Body of pancreas (tissue), 4 donors: ENCODE data around the gene PIERCE2. TPM values are rescaled to one million over a fixed set of nuclear protein-coding genes. Genes with fewer than 3 reads are reported as not detected.
"Not testable (repeated sequence)": the region's sequence is repeated elsewhere in the genome, so short reads cannot be mapped to it uniquely, and the experiment has no call there.

ENCODE experiments used
- ATAC-seq: fragments of 150-250 bp; one replicate; pipeline ENCODE4 v1.9.1; 2016
- DNase-seq, 4 donors: peaks; one replicate each; pipeline ENCODE4 v3.0.0-alpha.2; 2019
- H3K27ac ChIP-seq, 4 donors: fragments of 200-600 bp; sonication (generic); 1 replicate in 3 of 4; 2 replicates in 1 of 4; pipeline versions ENCODE4 v1.5.1 to v1.6.1; 2016 to 2019; ENCODE audit warnings: mild to moderate bottlenecking in 1 of 4, mixed read lengths in 1 of 4, moderate library complexity in 1 of 4
- H3K27me3 ChIP-seq, 2 donors: fragments of 200-600 bp; sonication (generic); one replicate each; pipeline ENCODE4 v1.6.0; 2016; ENCODE audit warnings: mild to moderate bottlenecking in 1 of 2
- H3K36me3 ChIP-seq, 2 donors: fragments of 200-600 bp; sonication (generic); replicated peaks in 1 of 2; 2 replicates each; pipeline ENCODE4 v1.5.1; 2016; ENCODE audit warnings: low read depth in 2 of 2; ENCODE audit not compliant: insufficient read depth in 1 of 2
- H3K4me1 ChIP-seq: fragments of 200-600 bp; sonication (generic); one replicate; pipeline ENCODE4 v1.6.0; 2016
- H3K4me3 ChIP-seq, 2 donors: fragments of 200-600 bp; sonication (generic); 1 replicate in 1 of 2; 2 replicates in 1 of 2; pipeline ENCODE4 v1.5.1; 2016 to 2019
- H3K9me3 ChIP-seq, 3 donors: fragments of 200-600 bp; sonication (generic); 1 replicate in 2 of 3; 2 replicates in 1 of 3; pipeline ENCODE4 v1.5.1; 2016
- POLR2A ChIP-seq, 3 donors: fragments of 450-650 bp; IDR thresholded peaks; one replicate each; pipeline ENCODE4 v1.6.1; 2016; ENCODE audit warnings: antibody characterized with exemption in 3 of 3, mild to moderate bottlenecking in 2 of 3
- WGBS, 2 donors: methylation state at CpG; one replicate each; pipeline ENCODE4 v1.1.5; 2017; 5-methylcytosine and 5-hydroxymethylcytosine counted together
- intact Hi-C: fragments of 100-400 bp; cut with DNase I; formaldehyde crosslinking; loops from one replicate; pipeline ENCODE4 v1.15.1; 2023
- total RNA-seq, 2 donors: library from RNA; depleted of rRNA; stranded (reverse); fragments of >200 nt; gene quantifications; one replicate each; pipeline ENCODE4 v1.1.0, GENCODE V29; 2016
- TF ChIP-seq, protein P1 (sequence below), 7 experiments: fragments of 450-650 bp in 4 of 7; fragments of 200-600 bp in 3 of 7; sonication (generic) in 3 of 7; IDR thresholded peaks; one replicate each; pipeline ENCODE4 v1.5.1; 2016 to 2019; ENCODE audit warnings: antibody characterized with exemption in 7 of 7

PIERCE2 gene
- total RNA-seq, 2 donors from 2014 or later: 2.0 to 2.1 TPM

DNA sequence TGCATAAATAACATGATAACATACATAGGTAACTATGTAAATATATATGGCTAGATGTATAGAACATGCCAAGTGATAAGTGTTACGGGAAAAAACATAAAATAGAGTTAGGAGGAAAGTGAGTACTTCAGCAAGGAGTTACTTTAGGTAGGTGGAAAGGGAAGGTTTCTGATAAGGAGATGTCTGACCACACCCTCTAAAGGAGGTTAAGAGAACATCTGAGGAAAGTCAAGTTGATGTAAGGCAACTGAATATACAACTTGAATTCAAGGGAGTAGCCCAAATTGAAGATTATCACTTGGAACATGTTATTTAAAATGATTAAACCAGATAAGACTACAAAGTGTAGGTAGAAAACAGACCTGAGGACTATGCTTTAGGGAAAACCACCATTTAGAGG, 13.8 kb downstream of the PIERCE2 start:
- ATAC-seq (no peak), DNase-seq (no peak)
- no peaks in the 10 kb centered on the region for H3K9me3 ChIP-seq
- no peaks in the 10 kb centered on the region for H3K27me3 ChIP-seq
- intact Hi-C loops: no loop called here
- 0% methylated on average over 1 of the region's 1 CpG for WGBS, 2 donors
- no peaks in the 10 kb centered on the region for H3K4me1 ChIP-seq
- no peak overlapping the region for H3K27ac ChIP-seq
- no peaks in the 10 kb centered on the region for H3K36me3 ChIP-seq
- H3K4me3 ChIP-seq: no peak overlapping the region
- TF ChIP-seq POLR2A (IDR thresholded peaks at IDR 0.05): no peak
- TF ChIP-seq, protein P1, sequence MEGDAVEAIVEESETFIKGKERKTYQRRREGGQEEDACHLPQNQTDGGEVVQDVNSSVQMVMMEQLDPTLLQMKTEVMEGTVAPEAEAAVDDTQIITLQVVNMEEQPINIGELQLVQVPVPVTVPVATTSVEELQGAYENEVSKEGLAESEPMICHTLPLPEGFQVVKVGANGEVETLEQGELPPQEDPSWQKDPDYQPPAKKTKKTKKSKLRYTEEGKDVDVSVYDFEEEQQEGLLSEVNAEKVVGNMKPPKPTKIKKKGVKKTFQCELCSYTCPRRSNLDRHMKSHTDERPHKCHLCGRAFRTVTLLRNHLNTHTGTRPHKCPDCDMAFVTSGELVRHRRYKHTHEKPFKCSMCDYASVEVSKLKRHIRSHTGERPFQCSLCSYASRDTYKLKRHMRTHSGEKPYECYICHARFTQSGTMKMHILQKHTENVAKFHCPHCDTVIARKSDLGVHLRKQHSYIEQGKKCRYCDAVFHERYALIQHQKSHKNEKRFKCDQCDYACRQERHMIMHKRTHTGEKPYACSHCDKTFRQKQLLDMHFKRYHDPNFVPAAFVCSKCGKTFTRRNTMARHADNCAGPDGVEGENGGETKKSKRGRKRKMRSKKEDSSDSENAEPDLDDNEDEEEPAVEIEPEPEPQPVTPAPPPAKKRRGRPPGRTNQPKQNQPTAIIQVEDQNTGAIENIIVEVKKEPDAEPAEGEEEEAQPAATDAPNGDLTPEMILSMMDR (IDR thresholded peaks at IDR 0.05): no peak

DNA sequence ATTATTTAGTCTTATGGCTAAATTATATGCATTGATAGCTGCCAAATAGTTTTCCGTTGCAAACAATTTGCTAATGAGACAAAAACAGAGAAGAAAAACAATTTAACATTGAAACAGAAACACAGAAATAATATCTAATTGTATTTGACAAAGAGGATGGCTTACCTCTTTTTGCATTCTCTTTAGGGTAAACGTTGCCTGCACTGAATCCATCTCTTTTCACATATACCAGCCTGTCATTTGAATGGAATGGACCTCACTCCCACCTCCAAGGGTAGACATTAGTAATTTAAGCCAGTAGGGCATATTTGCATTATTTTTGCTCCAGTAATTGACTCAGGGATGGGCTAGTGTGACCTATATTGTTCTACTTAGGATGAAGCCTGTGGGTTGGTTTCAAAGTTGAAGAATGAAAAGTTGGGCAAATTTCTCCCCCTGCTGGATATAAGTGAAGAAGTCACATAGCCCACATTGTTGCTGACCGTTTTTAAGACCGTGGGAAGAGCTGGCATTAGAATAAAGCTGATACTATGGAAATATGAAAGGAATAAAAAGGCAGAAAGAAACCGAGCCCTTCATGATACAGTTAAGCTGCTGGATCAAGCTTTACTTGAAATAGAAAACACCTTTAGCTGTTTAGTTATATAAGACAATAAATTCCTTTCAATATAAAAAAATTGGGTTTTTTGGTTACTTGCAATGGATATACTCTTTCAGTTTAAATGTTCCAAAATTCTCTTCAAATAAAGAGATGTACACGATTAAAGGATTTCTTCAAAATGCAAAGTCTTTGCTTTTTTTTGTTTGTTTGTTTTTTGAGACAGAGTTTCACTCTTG, 26.9 kb downstream of the PIERCE2 start:
- Histone ChIP-seq H3K27me3 (no peaks in the 10 kb centered on the region), H3K9me3 (no peaks in the 10 kb centered on the region), H3K4me1 (no peaks in the 10 kb centered on the region), H3K27ac (no peak overlapping the region), H3K36me3 (no peaks in the 10 kb centered on the region), H3K4me3 (no peak overlapping the region)
- ATAC-seq: no peak
- intact Hi-C loops: no loop called here
- 36 to 38% methylated on average over 6 of the region's 6 CpGs for WGBS, 2 donors
- TF ChIP-seq, protein P1 (IDR thresholded peaks at IDR 0.05): peak in 6 of 7 experiments; percentile 26 to 54 (median 42)
- TF ChIP-seq POLR2A (IDR thresholded peaks at IDR 0.05): no peak
- peak in 1 of 4 donors; percentile 9 for DNase-seq

DNA sequence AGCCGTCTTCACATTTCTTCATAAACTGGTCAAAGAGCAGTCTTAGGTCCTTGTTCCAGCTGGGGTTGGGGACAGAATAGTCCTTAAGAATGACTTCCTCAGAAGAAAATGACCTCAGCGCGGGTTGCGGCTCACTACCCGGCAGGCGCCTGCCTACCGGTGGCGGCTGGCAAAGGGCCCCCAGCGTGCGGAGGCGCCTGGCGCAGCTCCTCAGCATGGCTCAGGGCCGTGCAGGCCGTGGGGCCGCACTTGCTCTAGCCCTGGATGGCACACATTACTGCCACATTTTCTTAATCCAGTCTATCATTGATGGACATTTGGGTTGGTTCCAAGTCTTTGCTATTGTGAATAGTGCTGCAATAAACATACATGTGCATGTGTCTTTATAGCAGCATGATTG, 34.8 kb downstream of the PIERCE2 start:
- H3K4me1 ChIP-seq, H3K27ac ChIP-seq, H3K36me3 ChIP-seq, ATAC-seq, H3K9me3 ChIP-seq, DNase-seq, intact Hi-C loops, H3K27me3 ChIP-seq, H3K4me3 ChIP-seq: not testable (repeated sequence)
- 94 to 96% methylated on average over 7 to 15 of the region's 15 CpGs for WGBS, 2 donors

DNA sequence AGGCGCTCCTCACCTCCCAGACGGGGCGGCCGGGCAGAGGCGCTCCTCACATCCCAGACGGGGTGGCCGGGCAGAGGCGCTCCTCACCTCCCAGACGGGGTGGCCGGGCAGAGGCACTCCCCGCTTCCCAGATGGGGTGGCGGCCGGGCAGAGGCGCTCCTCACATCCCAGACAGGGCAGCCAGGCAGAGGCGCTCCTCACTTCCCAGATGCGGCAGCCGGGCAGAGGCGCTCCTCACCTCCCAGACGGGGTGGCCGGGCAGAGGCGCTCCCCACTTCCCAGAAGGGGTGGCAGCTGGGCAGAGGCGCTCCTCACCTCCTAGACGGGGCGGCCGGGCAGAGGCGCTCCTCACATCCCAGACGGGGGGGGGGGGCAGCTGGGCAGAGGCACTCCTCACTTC, 37.6 kb downstream of the PIERCE2 start:
- intact Hi-C loops, H3K36me3 ChIP-seq, H3K9me3 ChIP-seq, H3K4me1 ChIP-seq, H3K27me3 ChIP-seq, H3K4me3 ChIP-seq, H3K27ac ChIP-seq, ATAC-seq, DNase-seq: not testable (repeated sequence)
- WGBS, 2 donors: 87 to 93% methylated on average over 3 to 19 of the region's 27 CpGs

DNA sequence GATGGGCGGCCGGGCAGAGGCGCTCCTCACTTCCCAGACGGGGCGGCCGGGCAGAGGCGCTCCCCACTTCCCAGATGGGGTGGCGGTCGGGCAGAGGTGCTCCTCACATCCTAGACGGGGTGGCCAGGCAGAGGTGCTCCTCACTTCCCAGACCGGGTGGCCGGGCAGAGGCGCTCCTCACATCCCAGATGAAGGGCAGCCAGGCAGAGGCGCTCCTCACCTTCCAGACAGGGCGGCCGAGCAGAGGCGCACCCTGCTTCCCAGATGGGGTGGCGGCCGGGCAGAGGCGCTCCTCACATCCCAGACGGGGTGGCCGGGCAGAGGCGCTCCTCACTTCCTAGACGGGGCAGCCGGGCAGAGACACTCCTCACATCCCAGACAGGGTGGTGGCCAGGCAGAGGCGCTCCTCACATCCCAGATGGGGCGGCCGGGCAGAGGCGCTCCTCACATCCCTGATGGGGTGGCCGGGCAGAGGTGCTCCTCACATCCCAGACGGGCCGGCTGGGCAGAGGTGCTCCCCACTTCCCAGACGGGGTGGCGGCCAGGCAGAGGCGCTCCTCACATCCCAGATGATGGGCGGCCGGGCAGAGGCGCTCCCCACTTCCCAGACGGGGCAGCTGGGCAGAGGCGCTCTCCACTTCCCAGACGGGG, 38.2 kb downstream of the PIERCE2 start:
- H3K27me3 ChIP-seq, H3K36me3 ChIP-seq, intact Hi-C loops, H3K4me3 ChIP-seq, H3K27ac ChIP-seq, ATAC-seq, H3K4me1 ChIP-seq, H3K9me3 ChIP-seq, DNase-seq: not testable (repeated sequence)
- WGBS, 2 donors: 96 to 100% methylated on average over 5 to 24 of the region's 41 CpGs

DNA sequence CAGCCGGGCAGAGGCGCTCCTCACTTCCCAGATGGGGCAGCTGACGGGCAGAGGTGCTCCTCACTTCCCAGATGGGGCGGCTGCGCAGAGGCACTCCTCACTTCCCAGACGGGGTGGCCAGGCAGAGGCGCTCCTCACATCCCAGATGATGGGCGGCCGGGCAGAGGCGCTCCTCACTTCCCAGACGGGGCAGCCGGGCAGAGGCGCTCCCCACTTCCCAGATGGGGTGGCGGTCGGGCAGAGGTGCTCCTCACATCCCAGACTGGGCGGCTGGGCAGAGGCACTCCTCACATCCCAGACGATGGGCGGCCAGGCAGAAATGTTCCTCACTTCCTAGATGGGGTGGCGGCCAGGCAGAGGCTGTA, 38.7 kb downstream of the PIERCE2 start:
- H3K27ac ChIP-seq, H3K27me3 ChIP-seq, intact Hi-C loops, H3K4me1 ChIP-seq, H3K36me3 ChIP-seq, ATAC-seq, DNase-seq, H3K4me3 ChIP-seq, H3K9me3 ChIP-seq: not testable (repeated sequence)
- 90% methylated on average over 11 of the region's 19 CpGs; no CpG with 5 or more reads in 1 of the 2 donors for WGBS, 2 donors
